DND-41 (cell line): Measurements from ENCODE around the gene ELOVL6.

Experiments
- CTCF ChIP-seq: IDR thresholded peaks from 2 replicates; pipeline ENCODE4 v1.5.1; 2012; ENCODE audit warnings: borderline replicate concordance, low read length, moderate library complexity, mild to moderate bottlenecking; ENCODE audit not compliant: poor library complexity, severe bottlenecking; ENCODE audit errors: extremely low read depth
- EZH2 ChIP-seq: IDR thresholded peaks from 3 replicates; pipeline ENCODE4 v1.6.1; 2012; ENCODE audit warnings: borderline replicate concordance, low read depth, mild to moderate bottlenecking, moderate library complexity, low read length, inconsistent platforms; ENCODE audit not compliant: severe bottlenecking

- TF ChIP-seq CTCF (no peak), EZH2 (no peak)
Measured at GRCh38 chr4:110190249-110190648, 8.2 kb downstream of the ELOVL6 start.
